Measurements from ENCODE around the gene ANO9.
"Not testable (repeated sequence)": the region's sequence is repeated elsewhere in the genome, so short reads cannot be mapped to it uniquely, and the experiment has no call there.

Gene ANO9

DNA sequence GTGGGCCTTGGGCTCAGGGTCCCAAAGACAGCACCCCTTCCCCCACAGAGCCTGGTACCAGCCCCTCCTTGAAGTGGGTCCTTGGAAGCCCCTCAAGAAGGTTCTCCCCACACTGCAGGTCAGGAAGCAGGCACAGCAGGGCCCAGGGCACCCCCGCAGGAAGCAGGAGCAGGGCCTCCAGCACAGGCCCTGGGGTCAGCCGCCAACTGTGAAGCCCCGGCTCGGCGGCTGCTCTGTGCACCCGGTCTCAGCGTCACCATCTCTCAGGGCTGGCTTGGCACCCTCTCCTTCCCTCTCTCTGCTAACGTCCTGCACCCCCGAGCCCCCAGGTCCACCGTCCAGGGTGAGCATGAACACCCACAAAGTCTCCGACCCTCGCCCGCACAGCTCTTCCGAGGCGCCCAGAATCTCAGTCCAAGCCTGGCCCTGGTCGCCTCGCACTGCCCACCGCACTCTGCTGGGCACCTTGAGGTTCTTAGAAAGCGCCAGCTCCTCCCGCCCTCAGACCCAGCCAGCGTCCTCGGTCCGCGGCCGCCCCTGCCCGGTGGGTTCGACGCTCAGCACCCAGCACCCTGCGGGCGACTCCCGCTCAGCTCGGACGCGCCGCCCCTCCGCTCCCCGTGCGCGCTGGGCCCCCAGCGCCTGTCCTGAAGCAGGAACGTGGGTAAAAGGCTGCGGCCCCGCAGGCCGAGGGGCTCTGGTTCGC lies 25.6 kb downstream of the ANO9 start:
- peak overlapping the region; percentile 77 for H3K27ac ChIP-seq
- TF ChIP-seq, protein P1, sequence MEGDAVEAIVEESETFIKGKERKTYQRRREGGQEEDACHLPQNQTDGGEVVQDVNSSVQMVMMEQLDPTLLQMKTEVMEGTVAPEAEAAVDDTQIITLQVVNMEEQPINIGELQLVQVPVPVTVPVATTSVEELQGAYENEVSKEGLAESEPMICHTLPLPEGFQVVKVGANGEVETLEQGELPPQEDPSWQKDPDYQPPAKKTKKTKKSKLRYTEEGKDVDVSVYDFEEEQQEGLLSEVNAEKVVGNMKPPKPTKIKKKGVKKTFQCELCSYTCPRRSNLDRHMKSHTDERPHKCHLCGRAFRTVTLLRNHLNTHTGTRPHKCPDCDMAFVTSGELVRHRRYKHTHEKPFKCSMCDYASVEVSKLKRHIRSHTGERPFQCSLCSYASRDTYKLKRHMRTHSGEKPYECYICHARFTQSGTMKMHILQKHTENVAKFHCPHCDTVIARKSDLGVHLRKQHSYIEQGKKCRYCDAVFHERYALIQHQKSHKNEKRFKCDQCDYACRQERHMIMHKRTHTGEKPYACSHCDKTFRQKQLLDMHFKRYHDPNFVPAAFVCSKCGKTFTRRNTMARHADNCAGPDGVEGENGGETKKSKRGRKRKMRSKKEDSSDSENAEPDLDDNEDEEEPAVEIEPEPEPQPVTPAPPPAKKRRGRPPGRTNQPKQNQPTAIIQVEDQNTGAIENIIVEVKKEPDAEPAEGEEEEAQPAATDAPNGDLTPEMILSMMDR (conservative IDR thresholded peaks at IDR 0.05), result no peak
- no peak for TF ChIP-seq ZFX (IDR thresholded peaks at IDR 0.05)

DNA sequence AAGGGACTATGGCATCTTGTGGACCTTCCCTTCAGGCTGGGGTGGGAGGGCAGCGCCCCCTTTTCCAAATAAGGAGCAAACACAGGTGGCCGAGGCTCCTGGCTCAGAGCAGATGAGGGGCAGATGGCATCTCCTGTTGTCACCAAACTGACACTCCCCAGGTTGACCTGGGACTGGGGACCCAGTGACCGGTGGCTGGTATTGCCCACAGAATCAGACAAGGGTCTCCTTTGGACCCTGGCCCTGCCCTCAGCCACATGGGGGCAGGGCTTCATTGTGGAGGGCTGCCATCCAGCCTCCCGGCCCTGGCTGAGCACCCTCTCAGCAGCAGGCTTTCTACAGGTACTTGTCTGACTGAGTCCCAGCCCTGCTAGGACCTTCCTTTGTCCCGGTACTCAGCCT lies 26.2 kb downstream of the ANO9 start:
- no peak overlapping the region; the same call in 1 of the 2 replicates for H3K27ac ChIP-seq
- TF ChIP-seq, protein P1 (conservative IDR thresholded peaks at IDR 0.05), result no peak
- no peak for TF ChIP-seq ZFX (IDR thresholded peaks at IDR 0.05)

DNA sequence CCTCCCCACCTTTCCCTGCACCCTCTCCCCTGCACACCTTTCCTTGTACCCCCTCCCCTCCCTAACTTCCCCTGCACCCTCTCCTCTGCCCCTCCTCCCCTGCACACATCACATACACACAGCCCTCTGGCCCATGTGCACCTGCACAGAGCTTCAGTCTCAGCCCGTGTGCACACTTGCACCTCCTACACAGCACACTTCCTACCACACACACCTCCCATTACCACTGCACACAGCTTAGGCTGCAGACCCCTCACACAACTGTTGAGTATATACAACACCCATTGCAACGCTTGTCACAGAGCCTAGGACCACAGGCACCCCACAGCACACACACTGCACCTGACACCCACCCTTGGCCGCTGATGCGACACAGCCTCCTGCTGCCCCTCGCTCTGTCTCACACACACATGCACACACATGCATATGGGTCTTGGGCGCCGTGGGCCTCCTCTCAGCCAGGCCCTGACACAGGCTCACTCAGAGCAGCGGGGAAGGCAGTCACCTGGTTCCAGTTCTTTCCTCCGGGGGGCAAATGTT lies 27.4 kb downstream of the ANO9 start:
- no peak overlapping the region for H3K27ac ChIP-seq
- no peak for TF ChIP-seq ZFX (IDR thresholded peaks at IDR 0.05)
- TF ChIP-seq, protein P1 (conservative IDR thresholded peaks at IDR 0.05), result no peak

DNA sequence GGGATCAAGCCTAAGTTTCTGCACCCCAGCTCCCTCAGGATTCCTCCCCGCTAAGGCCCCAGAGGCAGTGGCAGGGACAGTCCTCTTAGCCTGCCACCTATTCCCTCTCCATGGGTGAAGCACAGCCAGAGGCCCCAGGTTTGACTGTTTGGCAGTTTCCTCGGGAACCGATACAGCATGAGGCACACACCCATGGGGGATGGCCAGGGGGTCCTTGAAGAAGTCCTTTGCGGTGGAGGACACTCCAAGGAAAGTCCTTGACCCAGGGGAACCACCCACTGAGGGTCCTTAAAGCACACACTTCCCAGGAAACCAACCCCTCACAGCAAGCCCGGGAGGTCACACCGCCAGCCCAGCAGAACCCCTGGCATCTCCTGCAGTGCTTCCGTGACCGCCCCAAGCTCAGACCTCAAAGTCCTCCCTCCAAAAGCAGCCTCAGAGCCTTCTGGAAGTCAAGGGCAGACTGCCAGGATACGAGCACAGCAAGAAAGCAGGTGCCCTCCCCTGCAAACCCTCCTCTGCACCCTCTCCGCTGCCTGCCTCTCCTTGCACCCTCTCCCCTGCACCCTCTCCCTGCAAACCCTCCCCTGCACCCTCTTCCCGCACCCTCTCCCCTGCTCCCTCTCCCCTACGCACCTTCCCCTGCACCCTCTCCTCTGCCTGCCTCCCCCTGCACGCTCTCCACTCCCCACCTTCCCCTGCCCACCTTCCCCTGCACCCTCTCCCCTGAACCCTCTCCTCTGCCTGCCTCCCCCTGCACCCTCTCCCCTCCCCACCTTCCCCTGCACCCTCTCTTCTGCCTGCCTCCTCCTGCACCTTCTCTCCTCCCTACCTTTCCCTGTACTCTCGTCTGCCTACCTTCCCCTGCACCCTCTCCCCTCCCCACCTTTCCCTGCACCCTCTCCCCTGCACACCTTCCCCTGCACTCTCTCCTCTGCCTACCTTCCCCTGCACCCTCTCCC lies 28.4 kb downstream of the ANO9 start:
- H3K27ac ChIP-seq, result no peak overlapping the region
- no peak for TF ChIP-seq ZFX (IDR thresholded peaks at IDR 0.05)
- TF ChIP-seq, protein P1 (conservative IDR thresholded peaks at IDR 0.05), result no peak

DNA sequence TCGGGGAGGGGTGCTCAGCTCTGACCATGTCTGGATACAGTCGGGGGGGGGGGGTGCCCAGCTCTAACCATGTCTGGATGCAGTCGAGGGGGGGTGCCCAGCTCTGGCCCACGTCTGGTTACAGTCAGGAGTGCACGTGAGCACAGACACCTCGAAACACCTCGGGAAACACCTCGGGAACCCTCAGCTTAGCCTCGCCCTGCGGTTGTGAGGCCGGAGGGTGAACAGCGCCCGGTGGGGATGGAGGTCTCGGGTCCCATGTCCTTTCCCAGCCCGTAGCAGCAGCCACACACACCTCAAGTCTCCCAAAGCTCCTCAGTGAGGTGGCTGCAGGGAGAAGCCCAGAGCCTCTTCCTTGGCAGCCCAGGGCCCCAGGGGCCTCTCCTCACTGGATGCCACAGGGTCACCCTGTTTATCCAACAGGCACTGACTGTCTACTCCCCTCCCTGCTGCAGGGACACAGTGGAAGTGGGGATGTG lies 29.1 kb downstream of the ANO9 start:
- H3K27ac ChIP-seq, result no peak overlapping the region
- TF ChIP-seq ZFX (IDR thresholded peaks at IDR 0.05), result no peak
- TF ChIP-seq, protein P1 (conservative IDR thresholded peaks at IDR 0.05), result no peak

DNA sequence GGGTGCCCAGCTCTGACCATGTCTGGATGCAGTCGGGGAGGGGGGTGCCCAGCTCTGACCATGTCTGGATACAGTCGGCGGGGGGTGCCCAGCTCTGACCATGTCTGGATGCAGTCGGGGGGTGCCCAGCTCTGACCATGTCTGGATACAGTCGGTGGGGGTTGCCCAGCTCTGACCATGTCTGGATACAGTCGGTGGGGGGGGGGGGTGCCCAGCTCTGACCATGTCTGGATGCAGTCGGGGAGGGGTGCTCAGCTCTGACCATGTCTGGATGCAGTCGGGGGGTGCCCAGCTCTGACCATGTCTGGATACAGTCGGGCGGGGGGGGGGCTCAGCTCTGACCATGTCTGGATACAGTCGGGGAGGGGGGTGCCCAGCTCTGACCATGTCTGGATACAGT lies 30.3 kb downstream of the ANO9 start:
- not testable (repeated sequence) for H3K27ac ChIP-seq

DNA sequence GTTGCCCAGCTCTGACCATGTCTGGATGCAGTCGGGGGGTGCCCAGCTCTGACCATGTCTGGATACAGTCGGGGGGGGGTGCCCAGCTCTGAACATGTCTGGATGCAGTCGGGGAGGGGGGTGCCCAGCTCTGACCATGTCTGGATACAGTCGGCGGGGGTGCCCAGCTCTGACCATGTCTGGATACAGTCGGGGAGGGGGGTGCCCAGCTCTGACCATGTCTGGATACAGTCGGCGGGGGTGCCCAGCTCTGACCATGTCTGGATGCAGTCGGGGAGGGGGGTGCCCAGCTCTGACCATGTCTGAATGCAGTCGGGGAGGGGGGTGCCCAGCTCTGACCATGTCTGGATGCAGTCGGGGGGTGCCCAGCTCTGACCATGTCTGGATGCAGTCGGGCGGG lies 31.1 kb downstream of the ANO9 start:
- H3K27ac ChIP-seq, result not testable (repeated sequence)
